Activated CD4-positive, alpha-beta memory T cell treated with anti-CD3 and anti-CD28 coated beads for 36 hours (primary cell): Measurements from ENCODE around the gene ME2. TPM values are rescaled to one million over a fixed set of nuclear protein-coding genes. Genes with fewer than 3 reads are reported as not detected.
"Not testable (repeated sequence)": the region's sequence is repeated elsewhere in the genome, so short reads cannot be mapped to it uniquely, and the experiment has no call there.

Experiments used
- CTCF ChIA-PET: fragments of 350-600 bp; sonication (Branson Sonifier 250); formaldehyde crosslinking; loops from one replicate; lab custom pipeline; 2021; ENCODE audit warnings: antibody characterized with exemption, inconsistent platforms; lab: Charles Lee
- POLR2A ChIA-PET: fragments of 350-600 bp; sonication (Branson Sonifier 250); formaldehyde crosslinking; loops from one replicate; lab custom pipeline; 2021; ENCODE audit warnings: antibody characterized with exemption; lab: Charles Lee
- DNase-seq: peaks from one replicate; pipeline ENCODE4 v3.0.0-alpha.2; 2020
- H3K27ac Mint-ChIP-seq: one replicate; pipeline ENCODE4 v1.8.0; 2021; ENCODE audit warnings: mixed read lengths
- H3K27me3 Mint-ChIP-seq: one replicate; pipeline ENCODE4 v1.8.0; 2021; ENCODE audit warnings: mixed read lengths
- H3K36me3 Mint-ChIP-seq: one replicate; pipeline ENCODE4 v1.8.0; 2021; ENCODE audit warnings: mixed read lengths
- H3K4me1 Mint-ChIP-seq: one replicate; pipeline ENCODE4 v1.8.0; 2021; ENCODE audit warnings: low read depth, mixed read lengths
- H3K4me3 Mint-ChIP-seq: one replicate; pipeline ENCODE4 v1.8.0; 2021; ENCODE audit warnings: mild to moderate bottlenecking, mixed read lengths
- H3K9me3 Mint-ChIP-seq: one replicate; pipeline ENCODE4 v1.8.0; 2021; ENCODE audit warnings: mixed read lengths
- intact Hi-C: fragments of 100-400 bp; cut with micrococcal nuclease; formaldehyde crosslinking; loops from one replicate; pipeline ENCODE4 v1.15.1; 2023
- total RNA-seq, 2 experiments: library from RNA; stranded (reverse); gene quantifications; one replicate each; pipeline ENCODE4 v1.2.3, GENCODE V29; 2021

The ME2 gene
- total RNA-seq, 2 experiments from 2014 or later = 111 to 115 TPM

DNA sequence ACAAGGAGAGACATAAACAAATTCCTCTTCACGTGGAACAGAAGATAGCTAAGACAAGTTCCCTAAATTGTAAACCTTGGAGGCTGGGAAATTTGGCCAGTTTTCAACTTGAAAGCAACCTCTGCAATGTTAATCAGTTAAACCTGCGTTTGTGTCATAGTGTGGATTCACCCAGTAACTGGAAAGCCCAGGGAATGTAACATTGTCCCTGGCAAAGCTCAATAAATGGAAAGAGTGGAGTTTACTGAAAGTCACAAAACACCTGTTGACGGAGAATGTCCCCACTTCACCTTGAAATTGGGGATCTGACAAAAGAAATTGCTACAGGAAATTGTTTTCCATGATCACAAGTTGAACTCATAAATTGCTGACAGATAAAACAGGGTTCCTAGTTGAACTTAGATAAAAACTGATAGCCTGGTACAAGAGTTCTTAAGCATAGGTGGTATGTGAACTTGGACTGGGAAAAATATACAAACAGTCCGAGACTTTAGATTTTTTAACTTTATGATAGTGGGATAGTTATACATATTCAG is 15.0 kb upstream of the ME2 start:
- CTCF ChIA-PET = no interaction called here
- H3K4me3 Mint-ChIP-seq = no peak overlapping the region
- no peaks in the 10 kb centered on the region for H3K36me3 Mint-ChIP-seq
- intact Hi-C loops = no loop called here
- no peak for DNase-seq
- H3K27me3 Mint-ChIP-seq = peaks cover 4% of the 10 kb centered on the region
- H3K4me1 Mint-ChIP-seq = no peaks in the 10 kb centered on the region
- H3K9me3 Mint-ChIP-seq = no peaks in the 10 kb centered on the region
- H3K27ac Mint-ChIP-seq = no peak overlapping the region
- POLR2A ChIA-PET = no interaction called here

DNA sequence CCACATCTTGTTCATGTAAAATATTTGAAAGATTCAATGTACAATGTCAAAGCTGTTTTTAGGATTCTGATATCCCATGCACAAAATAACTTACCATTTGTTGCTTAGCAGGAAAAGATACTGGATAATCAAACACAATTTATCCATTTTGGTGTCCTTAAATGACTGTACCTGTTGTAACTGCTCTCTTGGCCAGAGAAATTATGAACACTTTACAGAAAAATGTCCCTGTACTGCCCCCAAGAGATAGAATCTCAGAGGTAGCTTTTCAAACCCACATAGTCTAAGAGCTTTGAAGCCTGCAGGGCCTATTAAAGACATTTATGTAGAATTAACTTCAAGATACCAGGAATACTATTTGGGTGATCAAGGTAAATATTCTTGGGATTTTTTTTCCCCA is 12.2 kb upstream of the ME2 start:
- no peak overlapping the region for H3K4me3 Mint-ChIP-seq
- H3K27ac Mint-ChIP-seq = no peak overlapping the region
- no peaks in the 10 kb centered on the region for H3K9me3 Mint-ChIP-seq
- H3K36me3 Mint-ChIP-seq = no peaks in the 10 kb centered on the region
- H3K27me3 Mint-ChIP-seq = peaks cover under 1% of the 10 kb centered on the region
- H3K4me1 Mint-ChIP-seq = no peaks in the 10 kb centered on the region
- no peak for DNase-seq
- POLR2A ChIA-PET = no interaction called here
- CTCF ChIA-PET = no interaction called here
- intact Hi-C loops = no loop called here

DNA sequence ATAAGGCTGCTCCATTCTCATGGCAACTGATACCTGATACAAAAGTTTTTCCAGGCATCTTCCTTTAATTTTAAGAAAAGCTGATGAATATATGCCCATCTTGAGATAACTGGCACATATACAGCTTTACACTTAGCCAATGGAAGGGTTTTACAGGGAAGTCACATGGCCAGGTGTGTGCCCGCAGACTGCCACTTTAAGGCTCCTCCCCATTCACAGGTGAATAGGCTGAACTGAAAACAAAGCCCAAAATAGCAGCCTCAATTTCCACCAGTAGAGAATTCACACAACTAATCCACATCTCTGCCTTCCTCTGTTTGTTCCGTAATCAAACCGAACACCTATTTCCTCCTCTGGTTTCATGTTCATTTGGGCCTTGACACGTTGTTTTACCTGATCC is 9.8 kb upstream of the ME2 start:
- Mint-ChIP-seq H3K27me3 (peaks cover 2% of the 10 kb centered on the region), H3K4me1 (no peaks in the 10 kb centered on the region), H3K9me3 (no peaks in the 10 kb centered on the region), H3K36me3 (no peaks in the 10 kb centered on the region), H3K27ac (no peak overlapping the region), H3K4me3 (no peak overlapping the region)
- ChIA-PET POLR2A (interaction anchor here (1.2 kb wide), 1 partner anchor 162 kb away, joined by 3 read pairs; no protein-coding TSS in a partner anchor), CTCF (no interaction called here)
- intact Hi-C loops = no loop called here
- DNase-seq = no peak

DNA sequence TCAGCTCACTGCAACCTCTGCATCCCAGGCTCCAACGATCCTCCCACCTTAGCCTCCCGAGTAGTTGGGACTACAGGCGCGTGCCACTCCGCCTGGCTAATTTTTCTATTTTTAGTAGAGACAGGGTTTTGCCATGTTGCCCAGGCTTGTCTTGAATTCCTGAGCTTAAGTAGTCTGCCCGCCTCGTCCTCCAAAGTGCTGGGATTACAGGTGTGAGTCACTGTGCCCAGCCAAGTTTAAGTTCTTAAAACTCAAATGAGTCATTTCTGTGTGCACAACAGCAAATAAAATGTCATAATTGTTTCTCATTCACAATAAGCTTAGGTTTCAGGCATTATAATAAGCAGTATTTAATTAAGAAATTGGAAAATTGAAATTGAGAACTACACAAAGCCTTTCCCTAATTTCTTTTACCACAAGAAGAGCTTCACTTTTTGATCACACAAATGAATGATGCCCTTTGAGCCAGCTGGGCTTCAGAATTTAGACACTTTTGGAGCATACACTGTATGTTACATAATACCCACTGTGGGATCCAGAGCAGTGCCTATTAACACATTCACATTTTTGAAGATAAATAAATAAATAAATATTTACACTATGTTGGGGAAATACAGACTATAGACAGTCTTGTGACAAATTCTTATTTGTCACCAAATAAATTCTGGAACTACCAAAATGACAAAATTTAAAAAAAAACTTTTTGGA is 8.6 kb upstream of the ME2 start:
- ChIA-PET POLR2A (interaction anchor here (1.2 kb wide), 1 partner anchor 161 kb away, joined by 3 read pairs; no protein-coding TSS in a partner anchor), CTCF (interaction anchor here (0.6 kb wide), 1 partner anchor 1074 kb away, joined by 4 read pairs; no protein-coding TSS in a partner anchor)
- intact Hi-C loops = no loop called here
- DNase-seq = no peak
- no peak overlapping the region for H3K27ac Mint-ChIP-seq
- H3K9me3 Mint-ChIP-seq = no peaks in the 10 kb centered on the region
- H3K36me3 Mint-ChIP-seq = no peaks in the 10 kb centered on the region
- H3K4me1 Mint-ChIP-seq = no peaks in the 10 kb centered on the region
- no peak overlapping the region for H3K4me3 Mint-ChIP-seq
- H3K27me3 Mint-ChIP-seq = peaks cover 2% of the 10 kb centered on the region

DNA sequence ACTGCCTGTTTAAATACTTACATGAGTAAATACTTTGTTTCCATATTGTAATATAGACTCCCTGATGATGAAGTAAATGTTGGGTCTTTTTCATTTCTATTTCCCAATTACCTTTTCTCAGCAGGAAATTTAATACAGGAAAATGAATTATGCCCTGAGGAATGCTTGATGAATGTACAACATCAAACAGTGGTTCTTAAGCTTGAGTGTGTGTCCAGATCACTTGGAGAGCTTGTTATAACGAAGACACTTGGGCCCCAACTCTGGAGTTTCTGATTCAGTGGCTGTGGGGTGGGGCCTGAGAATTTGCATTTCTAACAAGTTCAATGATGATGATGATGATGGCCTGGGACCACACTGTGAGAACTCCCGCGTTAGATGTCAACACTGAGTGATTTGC is 7.1 kb upstream of the ME2 start:
- no peak for DNase-seq
- intact Hi-C loops = no loop called here
- Mint-ChIP-seq H3K27me3 (peaks cover 2% of the 10 kb centered on the region), H3K4me1 (no peaks in the 10 kb centered on the region), H3K4me3 (no peak overlapping the region), H3K36me3 (no peaks in the 10 kb centered on the region), H3K27ac (no peak overlapping the region), H3K9me3 (no peaks in the 10 kb centered on the region)
- ChIA-PET CTCF (interaction anchor here (1.7 kb wide), 1 partner anchor 51 kb away, joined by 6 read pairs; no protein-coding TSS in a partner anchor), POLR2A (no interaction called here)

DNA sequence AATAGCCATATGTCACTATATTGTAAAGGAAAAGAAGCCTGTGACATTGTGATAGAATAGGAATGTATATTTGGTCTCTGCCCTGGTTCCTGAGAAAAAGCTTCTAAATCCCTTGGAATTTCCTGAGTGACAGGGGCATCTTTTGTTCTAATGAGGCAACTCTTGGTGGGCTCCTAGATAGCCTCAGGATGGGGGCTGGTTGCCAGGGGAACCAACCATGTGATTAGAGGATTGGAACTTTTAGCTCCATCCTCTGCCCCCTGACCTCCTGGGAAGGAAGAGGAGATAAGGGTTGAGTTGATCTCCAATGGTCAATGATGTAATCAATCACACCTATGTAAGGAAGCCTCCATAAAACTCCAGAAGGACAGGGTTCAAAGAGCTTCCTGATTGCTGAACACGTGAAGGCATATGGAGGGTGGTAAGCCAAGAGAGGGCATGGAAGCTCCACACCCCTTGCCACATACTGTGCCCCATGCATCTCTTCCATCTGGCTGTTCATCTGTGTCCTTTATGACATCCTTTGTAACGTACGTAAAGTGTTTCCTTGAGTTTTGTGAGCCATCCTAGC is 2.9 kb upstream of the ME2 start:
- no peak for DNase-seq
- Mint-ChIP-seq H3K27me3 (peaks cover 2% of the 10 kb centered on the region), H3K9me3 (no peaks in the 10 kb centered on the region), H3K4me1 (peaks cover 12% of the 10 kb centered on the region), H3K27ac (no peak overlapping the region), H3K36me3 (peaks cover 6% of the 10 kb centered on the region), H3K4me3 (no peak overlapping the region)
- intact Hi-C loops = loop anchor here (5.0 kb wide), 3 partner anchors 54 to 321 kb away; partner anchors contain the start of genes MEX3C and MRO
- CTCF ChIA-PET = interaction anchor here (2.7 kb wide), 1 partner anchor 175 kb away, joined by 8 read pairs; no protein-coding TSS in a partner anchor
- POLR2A ChIA-PET = interaction anchor here (0.9 kb wide), 1 partner anchor 19 kb away, joined by 3 read pairs; no protein-coding TSS in a partner anchor

DNA sequence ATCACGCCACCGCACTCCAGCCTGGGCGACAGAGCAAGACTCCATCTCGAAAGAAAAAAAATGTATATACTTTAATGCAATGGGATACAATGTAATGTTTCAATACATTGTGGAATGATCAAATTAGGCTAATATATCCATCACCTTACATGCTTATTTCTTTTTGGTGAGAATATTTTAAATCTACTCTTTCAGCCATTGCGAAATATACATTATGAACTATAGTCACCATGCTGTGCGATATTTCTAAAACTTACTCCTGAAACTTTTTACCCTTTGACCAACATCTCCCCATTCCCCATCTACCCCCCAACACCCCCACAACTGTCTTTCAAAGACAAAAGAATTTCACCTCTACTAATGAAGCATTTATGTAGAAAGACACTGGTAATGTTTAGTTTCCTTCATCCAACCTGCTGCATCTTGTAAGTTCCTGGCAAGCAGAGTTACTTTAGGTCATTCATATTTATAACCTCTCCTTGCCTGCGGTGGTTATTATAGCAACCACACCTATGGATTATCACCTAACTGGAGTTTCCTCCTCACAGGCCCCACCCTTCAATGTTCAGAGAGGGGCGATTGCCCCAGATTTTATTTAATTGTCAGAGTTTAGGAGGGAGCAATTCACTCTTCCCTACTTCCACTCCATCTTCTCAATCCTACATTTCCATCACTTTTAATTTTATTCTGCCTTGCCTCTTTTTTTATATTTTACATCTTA is 1.2 kb upstream of the ME2 start:
- H3K27ac Mint-ChIP-seq = peak overlapping the region; percentile 97
- H3K27me3 Mint-ChIP-seq = peaks cover 2% of the 10 kb centered on the region
- peaks cover 6% of the 10 kb centered on the region for H3K36me3 Mint-ChIP-seq
- CTCF ChIA-PET = interaction anchor here (0.8 to 2.0 kb wide), 6 partner anchors 10 to 173 kb away, joined by 3 to 9 read pairs (median 4); partner anchors contain the start of gene ELAC1
- H3K4me3 Mint-ChIP-seq = peak overlapping the region; percentile 91
- no peak for DNase-seq
- intact Hi-C loops = loop anchor here (1.0 to 5.0 kb wide), 8 partner anchors 23 to 503 kb away; partner anchors contain the start of genes ELAC1, MEX3C, MRO and SKA1
- no peaks in the 10 kb centered on the region for H3K9me3 Mint-ChIP-seq
- POLR2A ChIA-PET = interaction anchor here (0.9 to 1.9 kb wide), 5 partner anchors 11 to 152 kb away, joined by 3 to 23 read pairs (median 4); partner anchors contain the start of genes ELAC1 and SMAD4
- peaks cover 12% of the 10 kb centered on the region for H3K4me1 Mint-ChIP-seq

DNA sequence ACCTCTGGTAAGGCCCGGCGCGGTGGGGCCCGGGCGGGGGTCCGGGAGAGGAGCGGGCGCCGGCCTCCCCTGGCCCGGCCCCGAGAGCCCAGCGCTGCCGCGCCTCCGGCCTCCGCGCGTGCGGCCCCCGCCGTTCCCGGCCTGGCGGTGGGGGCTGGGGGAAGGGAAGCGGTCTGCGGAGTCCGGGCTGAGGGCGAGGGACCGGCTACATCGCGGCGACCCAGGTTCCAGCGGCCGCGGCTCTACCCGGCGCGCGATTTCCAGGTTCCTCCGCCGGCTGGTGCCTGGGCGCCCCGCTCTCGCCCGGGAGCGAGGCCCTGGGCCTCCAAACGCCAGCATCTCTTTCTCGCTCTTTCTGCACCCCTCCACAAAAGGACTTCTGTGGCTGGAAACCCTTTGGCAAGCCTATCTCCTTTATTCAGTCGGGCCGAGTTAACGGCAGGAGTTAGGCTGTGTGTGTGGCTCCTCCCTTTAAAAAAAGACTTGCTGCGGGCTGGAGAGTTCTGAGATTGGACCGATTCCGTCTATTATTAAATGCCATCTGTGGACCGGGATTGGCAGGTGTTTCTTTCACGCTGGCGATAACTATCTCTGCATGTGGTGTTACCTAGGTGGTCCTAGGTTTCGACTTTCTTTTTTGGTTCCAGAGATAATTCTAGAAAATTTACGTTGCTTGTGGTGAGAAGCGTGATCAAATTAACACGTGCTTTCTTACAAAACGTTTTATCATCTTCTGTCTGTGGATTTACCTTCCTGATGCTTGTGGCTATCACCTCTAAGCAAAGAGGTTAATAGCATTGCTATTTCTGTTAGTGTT is 592 bp downstream of the ME2 start:
- Mint-ChIP-seq H3K9me3 (no peaks in the 10 kb centered on the region), H3K27ac (peak overlapping the region; percentile 95), H3K27me3 (no peaks in the 10 kb centered on the region), H3K4me1 (peaks cover 26% of the 10 kb centered on the region), H3K36me3 (peaks cover 13% of the 10 kb centered on the region), H3K4me3 (peak overlapping the region; percentile 96)
- DNase-seq = peak; percentile 47
- ChIA-PET POLR2A (interaction anchor here (0.6 to 1.9 kb wide), 11 partner anchors 7 to 586 kb away, joined by 3 to 23 read pairs (median 4); partner anchors contain the start of genes ELAC1, MRO and SMAD4), CTCF (interaction anchor here (1.2 to 2.0 kb wide), 3 partner anchors 8 to 172 kb away, joined by 3 to 9 read pairs (median 4); partner anchors contain the start of gene ELAC1)
- intact Hi-C loops = loop anchor here (2.0 to 5.0 kb wide), 4 partner anchors 57 to 505 kb away; partner anchors contain the start of genes MEX3C, MRO and SKA1

DNA sequence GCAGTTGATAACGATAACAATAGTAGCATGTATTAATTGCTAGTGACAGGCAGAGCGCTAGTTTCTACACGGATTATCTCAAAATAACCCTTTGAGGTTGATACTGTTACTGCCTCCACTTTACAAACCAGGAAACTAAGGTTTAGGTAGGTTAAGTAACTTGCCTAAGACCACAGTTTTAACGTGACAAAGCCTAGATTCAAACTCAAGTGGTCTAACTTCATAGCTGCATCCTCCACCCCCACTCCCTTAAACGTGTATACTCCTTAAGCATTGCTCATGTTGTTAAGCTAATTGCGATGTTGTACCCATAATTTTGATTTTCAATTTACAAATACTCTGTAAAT is 1.2 kb downstream of the ME2 start:
- intact Hi-C loops = no loop called here
- peaks cover 13% of the 10 kb centered on the region for H3K36me3 Mint-ChIP-seq
- no peaks in the 10 kb centered on the region for H3K27me3 Mint-ChIP-seq
- CTCF ChIA-PET = no interaction called here
- H3K27ac Mint-ChIP-seq = peak overlapping the region; percentile 95
- H3K4me3 Mint-ChIP-seq = peak overlapping the region; percentile 96
- POLR2A ChIA-PET = interaction anchor here (0.9 to 1.1 kb wide), 2 partner anchors 88 to 158 kb away, joined by 3 read pairs; partner anchors contain the start of gene ELAC1
- DNase-seq = no peak
- H3K4me1 Mint-ChIP-seq = peaks cover 26% of the 10 kb centered on the region
- no peaks in the 10 kb centered on the region for H3K9me3 Mint-ChIP-seq

DNA sequence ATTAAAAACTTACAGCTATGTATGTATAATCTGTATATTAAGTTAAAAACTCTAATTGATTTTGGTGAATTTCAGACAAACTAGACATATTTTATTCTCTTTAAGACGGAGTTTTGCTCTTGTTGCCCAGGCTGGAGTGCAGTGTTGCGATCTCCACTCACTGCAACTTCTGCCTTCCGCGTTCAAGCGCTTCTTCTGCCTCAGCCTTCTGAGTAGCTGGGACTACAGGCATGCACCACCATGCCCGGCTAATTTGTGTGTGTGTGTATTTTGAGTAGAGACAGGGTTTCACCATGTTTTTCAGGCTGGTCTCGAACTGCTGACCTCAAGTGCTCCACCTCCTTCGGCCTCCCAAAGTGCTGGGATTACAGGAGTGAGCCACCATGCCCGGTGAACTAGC is 2.0 kb downstream of the ME2 start:
- H3K9me3 Mint-ChIP-seq, H3K27me3 Mint-ChIP-seq, intact Hi-C loops, DNase-seq, H3K27ac Mint-ChIP-seq, CTCF ChIA-PET, H3K4me3 Mint-ChIP-seq: not testable (repeated sequence)
- POLR2A ChIA-PET = interaction anchor here (1.1 kb wide), 1 partner anchor 158 kb away, joined by 3 read pairs; no protein-coding TSS in a partner anchor
- Mint-ChIP-seq H3K4me1 (peaks cover 26% of the 10 kb centered on the region), H3K36me3 (peaks cover 13% of the 10 kb centered on the region)
